Testis (tissue), 3 donors: Measurements from ENCODE around the gene LNX2. TPM values are rescaled to one million over a fixed set of nuclear protein-coding genes. Genes with fewer than 3 reads are reported as not detected.
A peak's percentile ranks its signal among the peaks of the same experiment; 100 is the strongest.

ENCODE experiments used
- DNase-seq: peaks from one replicate; pipeline ENCODE4 v3.0.0-alpha.2; 2019
- H3K27ac ChIP-seq, 2 donors: fragments of 200-600 bp; sonication (generic); one replicate each; pipeline ENCODE4 v1.5.1; 2019
- H3K27me3 ChIP-seq: fragments of 200-600 bp; sonication (generic); one replicate; pipeline ENCODE4 v1.5.1; 2019
- H3K36me3 ChIP-seq: fragments of 200-600 bp; sonication (generic); one replicate; pipeline ENCODE4 v1.5.1; 2017; ENCODE audit warnings: low read depth; ENCODE audit errors: missing control alignments
- H3K4me1 ChIP-seq: fragments of 200-600 bp; sonication (generic); one replicate; pipeline ENCODE4 v1.5.1; 2019
- H3K4me3 ChIP-seq, 2 donors: fragments of 200-600 bp; sonication (generic); one replicate each; pipeline ENCODE4 v1.5.1; 2017 to 2019
- H3K9me3 ChIP-seq: fragments of 200-600 bp; sonication (generic); one replicate; pipeline ENCODE4 v1.5.1; 2017
- CTCF ChIP-seq, 3 experiments: fragments of 450-650 bp in 2 of 3; fragments of 200-600 bp in 1 of 3; sonication (generic) in 1 of 3; IDR thresholded peaks; one replicate each; pipeline ENCODE4 v1.5.1; 2016 to 2019; ENCODE audit warnings: antibody characterized with exemption in 3 of 3, mild to moderate bottlenecking in 2 of 3, moderate library complexity in 1 of 3
- POLR2A ChIP-seq: fragments of 450-650 bp; IDR thresholded peaks from one replicate; pipeline ENCODE4 v1.6.1; 2017; ENCODE audit warnings: antibody characterized with exemption, mild to moderate bottlenecking, moderate library complexity
- WGBS, 2 donors: methylation state at CpG; one replicate each; pipeline ENCODE4 v1.1.5; 2018; 5-methylcytosine and 5-hydroxymethylcytosine counted together
- intact Hi-C: fragments of 100-400 bp; cut with DNase I; formaldehyde crosslinking; loops from one replicate; pipeline ENCODE4 v1.15.1; 2023; ENCODE audit warnings: low total_unique reads
- polyA plus RNA-seq: library from polyadenylated mRNA; stranded (reverse); fragments of 350-450 nt; fragmentation: Illumina TruSeq; extraction: RNeasy Lipid Tissue Mini Kit (QIAGEN cat#74804); gene quantifications from one replicate; pipeline ENCODE4 v1.2.3, GENCODE V29; 2014; ENCODE audit warnings: low read depth, low replicate concordance; ENCODE audit not compliant: insufficient read depth
- total RNA-seq, 2 donors: library from RNA; depleted of rRNA; stranded (reverse); fragments of >200 nt; gene quantifications; one replicate each; pipeline ENCODE4 v1.2.3, GENCODE V29; 2016

The LNX2 gene
- total and polyA plus RNA-seq, 3 donors from 2014 or later: 22.5 to 39.6 (median 34.6) TPM

GRCh38 chr13:27562457-27562856 lies 57.9 kb downstream of the LNX2 start:
- Histone ChIP-seq H3K27me3 (no peaks in the 10 kb centered on the region), H3K4me3 (no peak overlapping the region), H3K9me3 (no peaks in the 10 kb centered on the region), H3K27ac (no peak overlapping the region), H3K36me3 (no peaks in the 10 kb centered on the region), H3K4me1 (no peaks in the 10 kb centered on the region)
- TF ChIP-seq POLR2A: no peak
- TF ChIP-seq CTCF (IDR thresholded peaks at IDR 0.05): no peak
- 93 to 97% methylated on average over 11 of the region's 11 CpGs for WGBS, 2 donors
- intact Hi-C loops: no loop called here
- no peak for DNase-seq

GRCh38 chr13:27559719-27560118 lies 60.6 kb downstream of the LNX2 start:
- no peaks in the 10 kb centered on the region for H3K27me3 ChIP-seq
- intact Hi-C loops: no loop called here

GRCh38 chr13:27556109-27556508 lies 64.2 kb downstream of the LNX2 start:
- H3K27ac ChIP-seq: no peak overlapping the region
- no peaks in the 10 kb centered on the region for H3K27me3 ChIP-seq
- no peak for DNase-seq
- H3K36me3 ChIP-seq: no peaks in the 10 kb centered on the region
- no peak overlapping the region for H3K4me3 ChIP-seq
- intact Hi-C loops: no loop called here
- TF ChIP-seq CTCF (IDR thresholded peaks at IDR 0.05) (no peak), POLR2A (no peak)
- H3K4me1 ChIP-seq: no peaks in the 10 kb centered on the region
- H3K9me3 ChIP-seq: no peaks in the 10 kb centered on the region
- WGBS, 2 donors: 77 to 80% methylated on average over 2 of the region's 2 CpGs

More at GRCh38 chr13:27559719-27560118, 60.6 kb downstream of the LNX2 start:
- 88 to 93% methylated on average over 2 of the region's 2 CpGs for WGBS, 2 donors
- no peak for TF ChIP-seq CTCF (IDR thresholded peaks at IDR 0.05)
- no peak for TF ChIP-seq POLR2A
- DNase-seq: no peak
- no peak overlapping the region for H3K27ac ChIP-seq
- no peaks in the 10 kb centered on the region for H3K36me3 ChIP-seq
- H3K4me1 ChIP-seq: no peaks in the 10 kb centered on the region
- no peak overlapping the region for H3K4me3 ChIP-seq
- H3K9me3 ChIP-seq: no peaks in the 10 kb centered on the region

GRCh38 chr13:27551562-27551961 lies 68.8 kb downstream of the LNX2 start:
- no peaks in the 10 kb centered on the region for H3K9me3 ChIP-seq
- intact Hi-C loops: no loop called here
- no peaks in the 10 kb centered on the region for H3K4me1 ChIP-seq
- WGBS, 2 donors: 77 to 81% methylated on average over 4 of the region's 4 CpGs
- DNase-seq: peak; percentile 33
- no peak overlapping the region for H3K4me3 ChIP-seq
- H3K36me3 ChIP-seq: no peaks in the 10 kb centered on the region
- TF ChIP-seq POLR2A: no peak
- TF ChIP-seq CTCF (IDR thresholded peaks at IDR 0.05): no peak
- no peak overlapping the region for H3K27ac ChIP-seq
- H3K27me3 ChIP-seq: no peaks in the 10 kb centered on the region

- Histone ChIP-seq H3K9me3 (no peaks in the 10 kb centered on the region), H3K4me3 (no peak overlapping the region), H3K27me3 (no peaks in the 10 kb centered on the region), H3K36me3 (no peaks in the 10 kb centered on the region), H3K4me1 (no peaks in the 10 kb centered on the region), H3K27ac (no peak overlapping the region)
- no peak for DNase-seq
- intact Hi-C loops: no loop called here
- TF ChIP-seq CTCF (IDR thresholded peaks at IDR 0.05): no peak
- TF ChIP-seq POLR2A: no peak
- WGBS, 2 donors: 89 to 92% methylated on average over 8 of the region's 8 CpGs
These were observed 70.8 kb downstream of the LNX2 start for GRCh38 chr13:27549406-27549981.
